ENCODE results near the gene FAM120AOS. TPM values are rescaled to one million over a fixed set of nuclear protein-coding genes. Genes with fewer than 3 reads are reported as not detected.

The FAM120AOS gene
- polyA plus RNA-seq, 3 donors: 33.2 to 47.7 (median 41.6) TPM

DNA sequence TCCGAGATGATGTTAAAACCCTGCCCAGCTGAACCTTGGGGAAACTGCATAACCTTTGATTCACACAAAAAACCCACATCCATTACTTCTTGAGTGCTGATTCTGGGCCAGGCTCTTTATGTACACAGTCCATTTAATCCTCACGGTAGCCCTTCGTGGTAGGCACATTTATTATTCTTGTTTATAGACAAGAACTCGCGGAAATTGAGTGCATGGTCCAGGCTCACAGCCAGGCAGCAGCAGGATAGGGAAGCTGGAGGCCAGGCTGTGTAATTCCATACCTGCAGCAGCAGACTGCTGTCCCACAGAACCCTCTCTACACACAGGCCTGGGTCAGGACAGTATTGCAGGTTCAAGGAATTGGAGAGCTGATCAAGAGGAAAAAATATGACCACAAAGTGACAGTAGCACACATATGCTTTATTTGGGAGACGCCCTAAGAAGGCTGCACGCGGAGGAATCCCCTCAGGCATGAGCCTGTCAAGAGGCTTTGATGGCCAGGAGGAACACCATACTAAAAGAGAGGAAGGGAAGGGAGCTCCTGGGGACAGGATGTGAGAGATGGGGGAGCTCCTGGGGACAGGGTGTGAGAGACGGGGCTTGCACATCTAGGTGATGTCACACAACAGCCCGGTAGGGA, 30.3 kb downstream of the FAM120AOS start:
- intact Hi-C loops (cut with micrococcal nuclease): no loop called here

GRCh38 chr9:93419023-93419422, 34.4 kb downstream of the FAM120AOS start:
- H3K4me3 ChIP-seq (replicated peaks in 1 of 3; ENCODE audit: low read depth in 2 of 3, low read length in 3 of 3): no peak overlapping the region
- H3K36me3 ChIP-seq (replicated peaks in 1 of 2; ENCODE audit: control insufficient read depth in 1 of 2, insufficient read depth in 2 of 2, low read length in 2 of 2): no peaks in the 10 kb centered on the region
- no CpG with 5 or more reads among the region's 1 CpG for WGBS (ENCODE audit: insufficient coverage)
- Mint-ChIP-seq H3K4me1 (no peaks in the 10 kb centered on the region), H3K36me3 (no peaks in the 10 kb centered on the region), H3K27me3 (ENCODE audit: low read depth in 3 of 3) (peaks cover 2 to 9% (median 7%) of the 10 kb centered on the region in 3 donors), H3K4me3 (no peak overlapping the region), H3K27ac (no peak overlapping the region), H3K9me3 (peaks cover 10 to 39% (median 29%) of the 10 kb centered on the region in 7 donors)
- H3K27ac ChIP-seq (ENCODE audit: low read depth in 1 of 2, low read length in 2 of 2): no peak overlapping the region
- no peaks in the 10 kb centered on the region for H4K20me1 ChIP-seq (ENCODE audit: insufficient read depth, low read length)
- TF ChIP-seq CTCF (IDR thresholded peaks at IDR 0.05): no peak
- H3K4me2 ChIP-seq (replicated peaks; ENCODE audit: extremely low read depth, low read length, poor library complexity, severe bottlenecking): no peak overlapping the region
- peaks cover 18 to 32% of the 10 kb centered on the region in 2 donors for H3K9me3 ChIP-seq (replicated peaks in 1 of 2; ENCODE audit: control insufficient read depth in 1 of 2, insufficient read depth in 1 of 2, low read length in 2 of 2)
- intact Hi-C loops (cut with micrococcal nuclease): no loop called here
- H3K27me3 ChIP-seq (ENCODE audit: control insufficient read depth in 2 of 2, insufficient read depth in 2 of 2, low read length in 2 of 2): no peaks in the 10 kb centered on the region
- H3K9ac ChIP-seq (ENCODE audit: insufficient read depth, low read length, poor library complexity, severe bottlenecking): no peak overlapping the region
- H2AFZ ChIP-seq (ENCODE audit: insufficient read depth, low read depth, low read length, poor library complexity, severe bottlenecking): no peak overlapping the region
- H3K4me1 ChIP-seq (ENCODE audit: control insufficient read depth in 1 of 2, insufficient read depth in 2 of 2, low read length in 2 of 2): no peaks in the 10 kb centered on the region
- no peak for DNase-seq
- H3K79me2 ChIP-seq (ENCODE audit: insufficient read depth, low read length): no peaks in the 10 kb centered on the region

More for the DNA sequence above, 30.3 kb downstream of the FAM120AOS start:
- H2AFZ ChIP-seq (ENCODE audit: insufficient read depth, low read depth, low read length, poor library complexity, severe bottlenecking): no peak overlapping the region
- no peaks in the 10 kb centered on the region for H3K4me1 ChIP-seq (ENCODE audit: control insufficient read depth in 1 of 2, insufficient read depth in 2 of 2, low read length in 2 of 2)
- no peak overlapping the region for H3K9ac ChIP-seq (ENCODE audit: insufficient read depth, low read length, poor library complexity, severe bottlenecking)
- 98% methylated on average over 9 of the region's 10 CpGs for WGBS (ENCODE audit: insufficient coverage)
- H3K4me3 Mint-ChIP-seq: no peak overlapping the region
- H3K36me3 Mint-ChIP-seq: no peaks in the 10 kb centered on the region
- TF ChIP-seq CTCF (IDR thresholded peaks at IDR 0.05): no peak
- H3K27me3 Mint-ChIP-seq (ENCODE audit: low read depth in 3 of 3): peaks cover 1 to 5% (median 4%) of the 10 kb centered on the region in 3 donors
- no peak overlapping the region for H3K27ac ChIP-seq (ENCODE audit: low read depth in 1 of 2, low read length in 2 of 2)
- no peaks in the 10 kb centered on the region for H3K36me3 ChIP-seq (replicated peaks in 1 of 2; ENCODE audit: control insufficient read depth in 1 of 2, insufficient read depth in 2 of 2, low read length in 2 of 2)
- no peak overlapping the region for H3K4me3 ChIP-seq (replicated peaks in 1 of 3; ENCODE audit: low read depth in 2 of 3, low read length in 3 of 3)
- no peak overlapping the region for H3K27ac Mint-ChIP-seq
- peaks cover 0 to 18% of the 10 kb centered on the region in 2 donors for H3K9me3 ChIP-seq (replicated peaks in 1 of 2; ENCODE audit: control insufficient read depth in 1 of 2, insufficient read depth in 1 of 2, low read length in 2 of 2)
- H3K4me2 ChIP-seq (replicated peaks; ENCODE audit: extremely low read depth, low read length, poor library complexity, severe bottlenecking): no peak overlapping the region
- H3K27me3 ChIP-seq (ENCODE audit: control insufficient read depth in 2 of 2, insufficient read depth in 2 of 2, low read length in 2 of 2): no peaks in the 10 kb centered on the region
- DNase-seq: no peak
- peaks cover 9 to 31% (median 22%) of the 10 kb centered on the region in 7 donors for H3K9me3 Mint-ChIP-seq
- H3K79me2 ChIP-seq (ENCODE audit: insufficient read depth, low read length): no peaks in the 10 kb centered on the region
- no peaks in the 10 kb centered on the region for H3K4me1 Mint-ChIP-seq
- H4K20me1 ChIP-seq (ENCODE audit: insufficient read depth, low read length): no peaks in the 10 kb centered on the region

All from CD14-positive monocyte (primary cell).